HEK293 (cell line): ENCODE data around the gene PRRG3.

Experiments
- CTCF ChIP-seq: fragments of 450-650 bp; formaldehyde crosslinking; IDR thresholded peaks from 2 replicates; pipeline ENCODE4 v1.5.1; 2016; ENCODE audit warnings: missing biosample characterization, missing genetic modification characterization
- PBX3 ChIP-seq: sonication (generic); formaldehyde crosslinking; IDR thresholded peaks from 2 replicates; pipeline ENCODE4 v1.8.1; 2022; ENCODE audit warnings: mild to moderate bottlenecking, moderate library complexity, missing genetic modification reagents
- REST ChIP-seq: fragments of 450-650 bp; formaldehyde crosslinking; IDR thresholded peaks from 2 replicates; pipeline ENCODE4 v1.5.1; 2016; ENCODE audit warnings: missing biosample characterization, missing genetic modification characterization
- SP2 ChIP-seq: fragments of 450-650 bp; formaldehyde crosslinking; IDR thresholded peaks from 2 replicates; pipeline ENCODE4 v1.5.1; 2016; ENCODE audit warnings: missing biosample characterization, missing genetic modification characterization
- YY1 ChIP-seq: fragments of 450-650 bp; formaldehyde crosslinking; IDR thresholded peaks from 2 replicates; pipeline ENCODE4 v1.5.1; 2018; ENCODE audit warnings: missing biosample characterization, missing genetic modification characterization
- ZFP37 ChIP-seq: fragments of 450-650 bp; formaldehyde crosslinking; IDR thresholded peaks from 2 replicates; pipeline ENCODE4 v1.5.1; 2016; ENCODE audit warnings: missing biosample characterization, missing genetic modification characterization
- ZFP69B ChIP-seq: fragments of 450-650 bp; formaldehyde crosslinking; IDR thresholded peaks from 2 replicates; pipeline ENCODE4 v1.5.1; 2016; ENCODE audit warnings: missing biosample characterization, missing genetic modification characterization
- ZNF175 ChIP-seq: fragments of 450-650 bp; formaldehyde crosslinking; IDR thresholded peaks from 2 replicates; pipeline ENCODE4 v1.5.1; 2016; ENCODE audit warnings: missing biosample characterization, missing genetic modification characterization
- ZNF239 ChIP-seq: fragments of 450-650 bp; formaldehyde crosslinking; IDR thresholded peaks from 2 replicates; pipeline ENCODE4 v1.5.1; 2016; ENCODE audit warnings: missing biosample characterization, missing genetic modification characterization
- ZNF580 ChIP-seq: fragments of 450-650 bp; formaldehyde crosslinking; IDR thresholded peaks from 2 replicates; pipeline ENCODE4 v1.5.1; 2016; ENCODE audit warnings: missing biosample characterization, missing genetic modification characterization
- ZNF670 ChIP-seq: fragments of 450-650 bp; formaldehyde crosslinking; IDR thresholded peaks from 2 replicates; pipeline ENCODE4 v1.5.1; 2016; ENCODE audit warnings: missing biosample characterization, missing genetic modification characterization, low read depth
- TF ChIP-seq, protein P1 (sequence below): fragments of 450-650 bp; formaldehyde crosslinking; IDR thresholded peaks from 2 replicates; pipeline ENCODE4 v1.5.1; 2016; ENCODE audit warnings: missing biosample characterization, missing genetic modification characterization

DNA sequence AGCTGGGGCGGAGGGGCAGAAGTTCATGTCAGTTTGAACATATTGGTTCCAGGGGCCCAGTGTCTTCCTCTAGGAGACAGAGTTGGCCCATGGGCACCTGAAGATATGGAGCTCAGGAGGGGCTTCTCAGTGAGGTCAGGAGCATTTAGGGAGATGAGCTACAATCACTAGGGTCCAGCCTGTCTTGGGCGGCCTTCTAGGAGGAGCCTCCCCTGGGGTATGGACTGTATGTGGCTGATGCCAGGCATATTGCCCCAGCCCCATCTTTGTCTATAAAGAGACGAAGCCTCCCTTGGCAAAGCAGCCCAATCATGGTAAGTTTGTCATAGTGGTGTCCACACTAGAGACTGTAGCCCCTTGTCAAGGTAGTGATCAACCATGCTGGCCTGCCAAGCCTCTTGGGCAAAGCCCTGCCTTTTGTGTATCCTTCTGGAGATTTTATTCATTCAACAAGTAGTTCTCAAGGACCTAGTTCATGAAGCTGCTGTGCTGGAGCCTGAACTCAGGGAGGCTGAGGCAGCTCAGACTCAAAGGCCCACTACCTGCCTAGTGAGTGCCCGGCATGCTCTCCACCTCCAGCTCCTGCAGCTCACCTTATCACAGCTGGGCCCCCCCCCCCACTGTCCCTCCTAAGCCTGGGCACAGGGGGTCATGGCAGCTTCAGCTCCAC lies 33.9 kb downstream of the PRRG3 start:
- TF ChIP-seq CTCF (no peak), REST (tag by site-specific recombination) (no peak), ZFP37 (no peak), PBX3 (no peak), ZNF175 (tag by site-specific recombination) (no peak), YY1 (tag by site-specific recombination) (no peak), ZNF239 (tag by site-specific recombination) (no peak), ZNF670 (no peak), SP2 (tag by site-specific recombination) (no peak), ZFP69B (tag by site-specific recombination) (no peak), ZNF580 (tag by site-specific recombination) (no peak)
- TF ChIP-seq, protein P1, sequence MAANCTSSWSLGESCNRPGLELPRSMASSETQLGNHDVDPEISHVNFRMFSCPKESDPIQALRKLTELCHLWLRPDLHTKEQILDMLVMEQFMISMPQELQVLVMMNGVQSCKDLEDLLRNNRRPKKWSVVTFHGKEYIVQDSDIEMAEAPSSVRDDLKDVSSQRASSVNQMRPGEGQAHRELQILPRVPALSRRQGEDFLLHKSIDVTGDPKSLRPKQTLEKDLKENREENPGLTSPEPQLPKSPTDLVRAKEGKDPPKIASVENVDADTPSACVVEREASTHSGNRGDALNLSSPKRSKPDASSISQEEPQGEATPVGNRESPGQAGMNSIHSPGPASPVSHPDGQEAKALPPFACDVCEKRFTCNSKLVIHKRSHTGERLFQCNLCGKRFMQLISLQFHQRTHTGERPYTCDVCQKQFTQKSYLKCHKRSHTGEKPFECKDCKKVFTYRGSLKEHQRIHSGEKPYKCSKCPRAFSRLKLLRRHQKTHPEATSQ (tag by site-specific recombination), result no peak
